SU-DHL-6 (cell line): ENCODE results near the gene DSCAML1.

ENCODE experiments used
- H2AFZ ChIP-seq: fragments of 200-600 bp; sonication (generic); 2 replicates; pipeline ENCODE4 v1.6.1; 2014; ENCODE audit warnings: low read depth, mild to moderate bottlenecking, moderate library complexity, mixed read lengths, antibody characterized with exemption, low read length; ENCODE audit not compliant: severe bottlenecking
- H3F3A ChIP-seq: fragments of 200-600 bp; shearing (Covaris generic); 2 replicates; pipeline ENCODE4 v1.6.0; 2016; ENCODE audit warnings: antibody characterized with exemption, mild to moderate bottlenecking; ENCODE audit not compliant: insufficient read depth
- H3K27ac ChIP-seq: fragments of 200-600 bp; sonication (generic); 2 replicates; pipeline ENCODE4 v1.5.1; 2016; ENCODE audit warnings: low read depth, mild to moderate bottlenecking, low read length, moderate library complexity, mixed read lengths
- H3K27me3 ChIP-seq: fragments of 200-600 bp; sonication (generic), shearing (Covaris generic); 2 replicates; pipeline ENCODE4 v1.6.0; 2014; ENCODE audit warnings: mild to moderate bottlenecking, low read length
- H3K36me3 ChIP-seq: fragments of 200-600 bp; sonication (generic); 2 replicates; pipeline ENCODE4 v1.6.1; 2014; ENCODE audit warnings: mild to moderate bottlenecking, low read length, mixed read lengths
- H3K4me2 ChIP-seq: fragments of 300-600, 200-600 bp; shearing (Covaris generic), sonication (generic); 2 replicates; pipeline ENCODE4 v1.6.0; 2014; ENCODE audit warnings: low read length, low read depth, mild to moderate bottlenecking; ENCODE audit not compliant: poor library complexity, severe bottlenecking
- H3K4me3 ChIP-seq: fragments of 200-600 bp; sonication (generic); 2 replicates; pipeline ENCODE4 v1.5.1; 2014; ENCODE audit warnings: antibody characterized with exemption, low read length, mild to moderate bottlenecking, mixed read lengths; ENCODE audit not compliant: insufficient read depth, poor library complexity, severe bottlenecking
- H3K79me2 ChIP-seq: fragments of 200-600 bp; sonication (generic); 2 replicates; pipeline ENCODE4 v1.6.1; 2014; ENCODE audit warnings: mild to moderate bottlenecking, low read length, moderate library complexity; ENCODE audit not compliant: insufficient read depth
- H3K9ac ChIP-seq: fragments of 200-600 bp; sonication (generic); 2 replicates; pipeline ENCODE4 v1.7.0; 2014; ENCODE audit warnings: mild to moderate bottlenecking, low read length
- H3K9me2 ChIP-seq: fragments of 200-600 bp; sonication (generic); replicated peaks from 2 replicates; pipeline ENCODE4 v1.6.1; 2014; ENCODE audit warnings: low read length; ENCODE audit not compliant: insufficient read depth
- H3K9me3 ChIP-seq: fragments of 200-600 bp; sonication (generic); 2 replicates; pipeline ENCODE4 v1.6.1; 2014; ENCODE audit warnings: low read length, mixed read lengths; ENCODE audit not compliant: insufficient read depth
- H4K20me1 ChIP-seq: fragments of 200-600 bp; sonication (generic); 2 replicates; pipeline ENCODE4 v1.6.1; 2014; ENCODE audit warnings: low read depth, mild to moderate bottlenecking, antibody characterized with exemption, low read length, moderate library complexity, mixed read lengths
- EZH2phosphoT487 ChIP-seq: fragments of 200-600 bp; sonication (generic), shearing (Covaris generic); conservative IDR thresholded peaks from 2 replicates; pipeline ENCODE4 v1.6.1; 2018; ENCODE audit warnings: mild to moderate bottlenecking, antibody characterized with exemption, low read length, moderate library complexity, mixed read lengths
- TF ChIP-seq, protein P1 (sequence below): fragments of 200-600 bp; sonication (generic); IDR thresholded peaks from one replicate; pipeline ENCODE4 v1.5.1; 2017; ENCODE audit warnings: antibody characterized with exemption, mild to moderate bottlenecking, low read length, moderate library complexity; ENCODE audit not compliant: insufficient read depth, poor library complexity, severe bottlenecking

Gene DSCAML1

DNA sequence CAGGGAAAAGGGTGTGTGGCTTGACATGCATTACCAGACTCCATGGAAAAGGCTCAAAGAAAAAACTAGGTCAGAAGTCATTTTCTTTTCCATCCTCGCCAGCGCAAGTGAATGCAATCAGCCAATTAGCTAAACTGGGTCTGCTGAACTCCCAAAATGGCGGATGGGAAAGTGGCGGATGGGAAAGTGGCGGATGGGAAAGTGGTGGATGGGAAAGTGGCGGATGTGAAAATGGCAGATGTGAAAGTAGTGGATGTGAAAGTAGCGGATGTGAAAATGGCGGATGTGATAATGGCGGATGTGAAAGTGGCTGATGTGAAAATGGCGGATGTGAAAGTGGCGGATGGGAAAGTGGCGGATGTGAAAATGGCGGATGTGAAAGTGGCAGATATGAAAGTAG, 311.0 kb downstream of the DSCAML1 start:
- H3K27me3 ChIP-seq: no peaks in the 10 kb centered on the region
- H3K27ac ChIP-seq: no peak overlapping the region
- H3F3A ChIP-seq: no peaks in the 10 kb centered on the region
- no peaks in the 10 kb centered on the region for H3K79me2 ChIP-seq
- H3K9me3 ChIP-seq: no peaks in the 10 kb centered on the region
- no peak overlapping the region for H3K9ac ChIP-seq
- H3K4me3 ChIP-seq: no peak overlapping the region
- H3K4me2 ChIP-seq: no peak overlapping the region
- H2AFZ ChIP-seq: no peak overlapping the region
- H3K9me2 ChIP-seq: no peaks in the 10 kb centered on the region
- H4K20me1 ChIP-seq: no peaks in the 10 kb centered on the region
- TF ChIP-seq, protein P1, sequence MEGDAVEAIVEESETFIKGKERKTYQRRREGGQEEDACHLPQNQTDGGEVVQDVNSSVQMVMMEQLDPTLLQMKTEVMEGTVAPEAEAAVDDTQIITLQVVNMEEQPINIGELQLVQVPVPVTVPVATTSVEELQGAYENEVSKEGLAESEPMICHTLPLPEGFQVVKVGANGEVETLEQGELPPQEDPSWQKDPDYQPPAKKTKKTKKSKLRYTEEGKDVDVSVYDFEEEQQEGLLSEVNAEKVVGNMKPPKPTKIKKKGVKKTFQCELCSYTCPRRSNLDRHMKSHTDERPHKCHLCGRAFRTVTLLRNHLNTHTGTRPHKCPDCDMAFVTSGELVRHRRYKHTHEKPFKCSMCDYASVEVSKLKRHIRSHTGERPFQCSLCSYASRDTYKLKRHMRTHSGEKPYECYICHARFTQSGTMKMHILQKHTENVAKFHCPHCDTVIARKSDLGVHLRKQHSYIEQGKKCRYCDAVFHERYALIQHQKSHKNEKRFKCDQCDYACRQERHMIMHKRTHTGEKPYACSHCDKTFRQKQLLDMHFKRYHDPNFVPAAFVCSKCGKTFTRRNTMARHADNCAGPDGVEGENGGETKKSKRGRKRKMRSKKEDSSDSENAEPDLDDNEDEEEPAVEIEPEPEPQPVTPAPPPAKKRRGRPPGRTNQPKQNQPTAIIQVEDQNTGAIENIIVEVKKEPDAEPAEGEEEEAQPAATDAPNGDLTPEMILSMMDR: no peak
- TF ChIP-seq EZH2phosphoT487: no peak
- H3K36me3 ChIP-seq: no peaks in the 10 kb centered on the region

DNA sequence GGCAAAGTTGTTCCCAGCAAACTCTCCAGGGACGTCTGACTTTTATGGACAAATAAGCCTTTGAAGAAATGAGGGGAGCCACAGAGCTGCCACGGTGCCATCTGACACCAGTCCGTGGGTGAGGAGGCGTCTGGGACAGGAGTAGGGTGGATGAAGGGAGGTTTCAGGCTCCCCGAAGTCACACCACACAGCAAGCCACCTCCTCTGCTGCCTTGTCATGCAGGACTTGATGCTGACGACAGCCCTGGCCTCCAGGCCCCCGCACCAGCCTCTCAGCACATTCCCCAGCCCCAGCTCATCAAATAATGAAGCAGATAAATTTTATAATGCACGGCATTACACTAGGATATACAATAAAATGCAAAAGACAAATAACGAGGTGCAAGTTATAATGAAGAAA, 312.9 kb downstream of the DSCAML1 start:
- Histone ChIP-seq H3K9ac (no peak overlapping the region), H3K9me2 (no peaks in the 10 kb centered on the region), H3K4me3 (no peak overlapping the region), H3K79me2 (no peaks in the 10 kb centered on the region), H3F3A (no peaks in the 10 kb centered on the region), H3K27ac (no peak overlapping the region), H3K27me3 (no peaks in the 10 kb centered on the region), H3K36me3 (no peaks in the 10 kb centered on the region), H3K4me2 (no peak overlapping the region), H2AFZ (no peak overlapping the region), H3K9me3 (no peaks in the 10 kb centered on the region), H4K20me1 (no peaks in the 10 kb centered on the region)
- TF ChIP-seq, protein P1: no peak
- no peak for TF ChIP-seq EZH2phosphoT487

DNA sequence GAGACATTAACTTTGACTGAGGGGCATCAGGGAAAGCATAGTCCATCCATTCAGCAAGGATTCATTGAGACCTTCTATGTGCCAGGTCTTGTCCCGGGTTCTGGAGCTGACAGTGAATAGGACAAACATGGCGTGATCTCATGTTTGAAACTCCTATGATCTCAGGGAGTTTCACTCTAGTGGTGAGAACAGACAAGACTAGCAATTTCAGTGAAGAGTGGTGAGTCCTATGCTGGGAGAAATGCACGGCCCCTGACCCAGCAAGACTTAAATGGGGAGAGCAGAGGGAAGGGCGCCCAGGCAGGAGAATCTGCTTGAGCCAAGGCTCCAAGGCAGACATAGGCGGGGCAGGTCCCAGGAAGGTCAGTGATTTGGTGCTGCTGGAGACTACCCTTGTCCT, 313.6 kb downstream of the DSCAML1 start:
- no peak overlapping the region for H3K27ac ChIP-seq
- H3K9me3 ChIP-seq: no peaks in the 10 kb centered on the region
- no peaks in the 10 kb centered on the region for H3F3A ChIP-seq
- no peak overlapping the region for H3K4me3 ChIP-seq
- no peaks in the 10 kb centered on the region for H4K20me1 ChIP-seq
- H3K9ac ChIP-seq: no peak overlapping the region
- no peak overlapping the region for H2AFZ ChIP-seq
- no peak overlapping the region for H3K4me2 ChIP-seq
- no peaks in the 10 kb centered on the region for H3K79me2 ChIP-seq
- no peaks in the 10 kb centered on the region for H3K36me3 ChIP-seq
- TF ChIP-seq, protein P1: no peak
- TF ChIP-seq EZH2phosphoT487: no peak
- no peaks in the 10 kb centered on the region for H3K27me3 ChIP-seq
- H3K9me2 ChIP-seq: no peaks in the 10 kb centered on the region

DNA sequence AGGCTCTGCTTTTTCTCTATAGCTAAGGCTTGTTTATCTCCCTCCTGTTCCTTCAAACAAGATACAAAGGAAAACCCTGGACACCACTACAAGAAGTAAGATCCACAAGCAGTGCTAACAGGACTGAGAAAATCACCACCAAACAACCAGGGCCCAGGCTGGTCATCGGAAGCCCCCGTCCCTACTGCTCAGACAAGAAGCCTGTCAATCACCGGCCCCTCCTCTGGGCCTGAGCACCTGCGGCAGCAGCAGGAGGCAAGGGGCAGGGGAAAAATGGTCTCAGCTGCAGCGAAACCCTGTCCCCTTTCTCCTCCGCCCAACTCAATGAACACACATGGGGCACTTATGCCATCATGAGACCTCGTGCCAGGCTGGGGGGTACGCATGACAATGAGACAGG, 314.1 kb downstream of the DSCAML1 start:
- no peaks in the 10 kb centered on the region for H3K9me2 ChIP-seq
- H2AFZ ChIP-seq: no peak overlapping the region
- H3K4me3 ChIP-seq: no peak overlapping the region

More for the DNA sequence above, 314.1 kb downstream of the DSCAML1 start:
- H3K36me3 ChIP-seq: no peaks in the 10 kb centered on the region
- no peak overlapping the region for H3K27ac ChIP-seq
- TF ChIP-seq, protein P1: no peak
- TF ChIP-seq EZH2phosphoT487: no peak
- no peak overlapping the region for H3K9ac ChIP-seq
- no peaks in the 10 kb centered on the region for H3K27me3 ChIP-seq
- no peaks in the 10 kb centered on the region for H3F3A ChIP-seq
- no peaks in the 10 kb centered on the region for H3K9me3 ChIP-seq
- H3K4me2 ChIP-seq: no peak overlapping the region
- H3K79me2 ChIP-seq: no peaks in the 10 kb centered on the region
- H4K20me1 ChIP-seq: no peaks in the 10 kb centered on the region
